SK-N-SH (cell line): ENCODE data around the gene PAPPA2. TPM values are rescaled to one million over a fixed set of nuclear protein-coding genes. Genes with fewer than 3 reads are reported as not detected.

Experiments
- CTCF ChIA-PET: fragments of 300-600, 350-600 bp; formaldehyde crosslinking; extraction: SDS; loops from one replicate; lab custom pipeline; 2021; lab: Yijun Ruan, JAX
- POLR2A ChIA-PET: fragments of 350-600 bp; sonication (Branson Sonifier 250); formaldehyde crosslinking; extraction: SDS; loops from one replicate; lab custom pipeline; 2020; ENCODE audit warnings: antibody characterized with exemption, inconsistent platforms; lab: Yijun Ruan, JAX
- DNase-seq: peaks from one replicate; pipeline ENCODE4 v3.0.0; 2012
- H2AFZ ChIP-seq: fragments of 200-600 bp; sonication (generic); 2 replicates; pipeline ENCODE4 v1.8.1; 2016; ENCODE audit warnings: antibody characterized with exemption, mild to moderate bottlenecking, low read depth
- H3F3A ChIP-seq: fragments of 200-600 bp; sonication (generic); replicated peaks from 2 replicates; pipeline ENCODE3; 2016; ENCODE audit warnings: antibody characterized with exemption, mild to moderate bottlenecking; ENCODE audit not compliant: insufficient read depth
- H3K27ac ChIP-seq, 2 experiments: fragments of 200-500 bp in 1 of 2; fragments of 200-600 bp in 1 of 2; sonication (Bioruptor generic) in 1 of 2; sonication (generic), shearing (Covaris generic) in 1 of 2; 2 replicates each; pipeline versions ENCODE4 v1.5.1 to v1.6.1; 2014 to 2016; ENCODE audit warnings: low read depth in 2 of 2, inconsistent platforms in 1 of 2, low read length in 1 of 2, mild to moderate bottlenecking in 1 of 2, mixed read lengths in 1 of 2
- H3K27me3 ChIP-seq: fragments of 200-600 bp; sonication (generic), shearing (Covaris generic); 2 replicates; pipeline ENCODE4 v1.6.1; 2016; ENCODE audit warnings: mixed run types; ENCODE audit not compliant: insufficient read depth
- H3K36me3 ChIP-seq, 2 experiments: fragments of 200-500 bp in 1 of 2; fragments of 200-600 bp in 1 of 2; sonication (Bioruptor generic) in 1 of 2; sonication (generic) in 1 of 2; replicated peaks in 1 of 2; 2 replicates each; pipeline versions ENCODE3 to v1.5.1; 2014 to 2016; ENCODE audit warnings: low read length in 1 of 2, mild to moderate bottlenecking in 1 of 2; ENCODE audit not compliant: insufficient read depth in 2 of 2, control insufficient read depth in 1 of 2
- H3K4me1 ChIP-seq, 2 experiments: fragments of 200-500 bp in 1 of 2; fragments of 200-600 bp in 1 of 2; sonication (Bioruptor generic) in 1 of 2; sonication (generic), shearing (Covaris generic) in 1 of 2; 2 replicates each; pipeline versions ENCODE4 v1.5.1 to v1.6.1; 2014 to 2016; ENCODE audit warnings: low read depth in 1 of 2, low read length in 1 of 2, mixed run types in 1 of 2; ENCODE audit not compliant: insufficient read depth in 2 of 2, control insufficient read depth in 1 of 2
- H3K4me2 ChIP-seq: fragments of 200-600 bp; sonication (generic), shearing (Covaris generic); 2 replicates; pipeline ENCODE4 v1.6.1; 2017; ENCODE audit warnings: mixed run types
- H3K4me3 ChIP-seq, 2 experiments: fragments of 200-500 bp in 1 of 2; fragments of 200-600 bp in 1 of 2; sonication (Bioruptor generic) in 1 of 2; sonication (generic), shearing (Covaris generic) in 1 of 2; 2 replicates each; pipeline versions ENCODE4 v1.5.1 to v1.8.1; 2014 to 2016; ENCODE audit warnings: low read depth in 2 of 2, inconsistent platforms in 1 of 2, low read length in 1 of 2, mild to moderate bottlenecking in 1 of 2, mixed read lengths in 1 of 2, moderate library complexity in 1 of 2
- H3K79me2 ChIP-seq: fragments of 200-600 bp; sonication (generic); 2 replicates; pipeline ENCODE4 v1.8.1; 2017; ENCODE audit warnings: mild to moderate bottlenecking; ENCODE audit not compliant: insufficient read depth
- H3K9ac ChIP-seq: fragments of 200-600 bp; sonication (generic); 2 replicates; pipeline ENCODE4 v1.6.1; 2017; ENCODE audit warnings: mixed run types
- H3K9me2 ChIP-seq: fragments of 200-600 bp; sonication (generic); 2 replicates; pipeline ENCODE4 v1.6.1; 2017; ENCODE audit warnings: mixed run types
- H3K9me3 ChIP-seq: fragments of 200-600 bp; sonication (generic); 2 replicates; pipeline ENCODE4 v1.6.1; 2017; ENCODE audit warnings: mixed run types, mild to moderate bottlenecking, moderate library complexity
- H4K20me1 ChIP-seq: fragments of 200-600 bp; sonication (generic); 2 replicates; pipeline ENCODE4 v1.6.1; 2017; ENCODE audit warnings: mild to moderate bottlenecking, mixed run types; ENCODE audit not compliant: insufficient read depth
- EP300 ChIP-seq, 2 experiments: IDR thresholded peaks; 2 replicates each; pipeline versions ENCODE4 v1.4.0 to v1.6.1; 2012; ENCODE audit warnings: borderline replicate concordance in 1 of 2, low read depth in 1 of 2, low read length in 1 of 2
- EZH2phosphoT487 ChIP-seq: fragments of 200-600 bp; sonication (generic); IDR thresholded peaks from 2 replicates; pipeline ENCODE4 v1.6.1; 2017; ENCODE audit warnings: low read depth, mixed run types, mild to moderate bottlenecking, antibody characterized with exemption, moderate library complexity, borderline replicate concordance
- FOXJ3 ChIP-seq: sonication (generic); formaldehyde crosslinking; IDR thresholded peaks from 2 replicates; pipeline ENCODE4 v1.5.1; 2020; ENCODE audit warnings: mild to moderate bottlenecking, missing genetic modification reagents
- GABPA ChIP-seq: IDR thresholded peaks from 2 replicates; pipeline ENCODE4 v1.4.0; 2012; ENCODE audit warnings: low read depth, mild to moderate bottlenecking
- MXI1 ChIP-seq: IDR thresholded peaks from 2 replicates; pipeline ENCODE4 v1.6.1; 2012; ENCODE audit warnings: mild to moderate bottlenecking, low read depth, low read length, improper control_type of control experiment
- POLR2AphosphoS5 ChIP-seq: IDR thresholded peaks from 2 replicates; pipeline ENCODE4 v1.6.1; 2012; ENCODE audit warnings: low read depth, low read length
- RCOR1 ChIP-seq: fragments of 150-350 bp; IDR thresholded peaks from 2 replicates; pipeline ENCODE4 v1.6.1; 2017; ENCODE audit warnings: antibody characterized with exemption, low read length
- REST ChIP-seq: IDR thresholded peaks from 2 replicates; pipeline ENCODE4 v1.6.1; 2012; ENCODE audit warnings: mild to moderate bottlenecking, low read depth, low read length, moderate library complexity
- RXRA ChIP-seq: IDR thresholded peaks from 2 replicates; pipeline ENCODE4 v1.4.0; 2012; ENCODE audit warnings: low read depth, mild to moderate bottlenecking, borderline replicate concordance
- SIN3A ChIP-seq: IDR thresholded peaks from 2 replicates; pipeline ENCODE4 v1.6.1; 2012; ENCODE audit warnings: low read depth, mild to moderate bottlenecking, low read length, moderate library complexity, borderline replicate concordance
- TEAD4 ChIP-seq: IDR thresholded peaks from 2 replicates; pipeline ENCODE4 v1.4.0; 2012; ENCODE audit warnings: mild to moderate bottlenecking, borderline replicate concordance; ENCODE audit not compliant: insufficient read depth
- YY1 ChIP-seq: IDR thresholded peaks from 2 replicates; pipeline ENCODE4 v1.4.0; 2012; ENCODE audit warnings: low read depth, mild to moderate bottlenecking
- WGBS: methylation state at CpG from one replicate; pipeline ENCODE4 v1.1.6; 2017; ENCODE audit warnings: low lambda C conversion rate; 5-methylcytosine and 5-hydroxymethylcytosine counted together
- polyA plus RNA-seq, 3 experiments: library from polyadenylated mRNA; depleted of rRNA; stranded (reverse); fragments of >200 nt; gene quantifications; 2 replicates each; pipeline ENCODE4 v1.2.3, GENCODE V29; 2012

Gene PAPPA2
- polyA plus RNA-seq, 1 of the 3 experiments (the other 2 are of a cell fraction), result 0.02 TPM

- TF ChIP-seq REST (no peak), GABPA (no peak), FOXJ3 (CRISPR knock-in tag) (no peak), RXRA (no peak)
These were observed 352.6 kb downstream of the PAPPA2 start (continued) for GRCh38 chr1:176815621-176816020.

- Histone ChIP-seq H3K27ac (no peak overlapping the region), H3K9ac (no peak overlapping the region), H3K4me1 (no peaks in the 10 kb centered on the region), H3K27me3 (no peaks in the 10 kb centered on the region), H3K9me2 (no peaks in the 10 kb centered on the region), H3K79me2 (no peaks in the 10 kb centered on the region), H2AFZ (no peak overlapping the region), H3K9me3 (no peaks in the 10 kb centered on the region), H3K36me3 (no peaks in the 10 kb centered on the region), H4K20me1 (no peaks in the 10 kb centered on the region), H3K4me2 (no peak overlapping the region), H3F3A (no peaks in the 10 kb centered on the region)
- no peak for DNase-seq
- ChIA-PET CTCF (interaction anchor here (0.7 kb wide), 1 partner anchor 23 kb away, joined by 3 read pairs; no protein-coding TSS in a partner anchor), POLR2A (no interaction called here)
- WGBS, result 32% methylated on average over 3 of the region's 3 CpGs
- no peak for TF ChIP-seq RCOR1
- TF ChIP-seq EP300 (IDR thresholded peaks at IDR 0.05; ENCODE audit: borderline replicate concordance in 1 of 2, low read depth in 1 of 2, low read length in 1 of 2), result no peak
- no peak for TF ChIP-seq TEAD4
- no peak for TF ChIP-seq MXI1
- TF ChIP-seq YY1, result no peak
- TF ChIP-seq GABPA, result no peak
- TF ChIP-seq POLR2AphosphoS5, result no peak
- no peak for TF ChIP-seq EZH2phosphoT487
- TF ChIP-seq SIN3A, result no peak
- TF ChIP-seq, all 33 proteins: peak for 0
- no peak overlapping the region for H3K4me3 ChIP-seq
These were observed 353.3 kb downstream of the PAPPA2 start for GRCh38 chr1:176816232-176816631.
